GM21528 (cell line): Measurements from ENCODE around the gene TMEM240.
"Not testable (repeated sequence)": the region's sequence is repeated elsewhere in the genome, so short reads cannot be mapped to it uniquely, and the experiment has no call there.

ENCODE experiments used
- ATAC-seq: cut with Tn5 transposase; IDR thresholded peaks from one replicate; pipeline ENCODE4 v1.9.1; 2021; ENCODE audit warnings: mild to moderate bottlenecking, moderate library complexity; ENCODE audit not compliant: unreplicated experiment, low FRiP score

The TMEM240 gene

DNA sequence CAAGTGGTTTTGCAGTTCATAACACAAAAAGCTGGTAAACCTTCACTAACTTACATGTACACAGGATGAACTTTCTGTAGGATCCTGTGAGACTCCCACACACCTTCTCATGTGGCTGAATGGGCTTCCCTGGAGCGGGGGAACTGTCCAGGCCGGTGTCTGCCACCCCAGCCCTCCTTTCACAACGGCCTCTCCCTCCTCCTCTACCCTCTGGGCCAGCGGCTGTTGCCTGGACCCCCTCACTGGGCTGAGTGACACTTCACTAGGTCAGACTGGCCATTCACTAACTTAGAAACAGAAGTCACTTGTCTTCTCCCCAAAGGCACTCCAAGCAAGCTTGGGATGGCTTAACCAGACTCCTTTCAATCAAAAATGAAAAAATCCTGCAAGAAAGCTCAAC is 18.2 kb upstream of the TMEM240 start:
- ATAC-seq: no peak

GRCh38 chr1:1557688-1558087 is 17.3 kb upstream of the TMEM240 start:
- ATAC-seq: not testable (repeated sequence)

DNA sequence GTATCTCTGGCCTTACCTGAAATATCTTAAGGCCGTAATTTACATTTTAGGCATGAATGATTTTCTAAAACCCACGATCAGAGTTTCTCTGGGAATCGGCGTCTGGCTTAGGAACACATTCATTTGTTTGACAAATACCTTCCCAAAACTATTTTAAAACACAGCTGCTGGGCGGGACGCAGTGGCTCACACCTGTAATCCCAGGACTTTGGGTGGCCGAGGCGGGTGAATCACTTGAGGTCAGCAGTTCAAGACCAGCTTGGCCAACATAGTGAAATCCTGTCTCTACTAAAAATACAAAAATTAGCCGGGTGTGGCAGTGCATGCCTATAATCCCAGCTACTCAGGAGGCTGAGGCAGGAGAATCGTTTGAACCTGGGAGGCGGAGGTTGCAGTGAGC is 16.5 kb upstream of the TMEM240 start:
- not testable (repeated sequence) for ATAC-seq

GRCh38 chr1:1556505-1556904 is 16.1 kb upstream of the TMEM240 start:
- ATAC-seq: no peak

GRCh38 chr1:1554926-1555915 is 14.8 kb upstream of the TMEM240 start:
- ATAC-seq: no peak

- no peak for ATAC-seq
Measured at GRCh38 chr1:1554550-1554925, 14.1 kb upstream of the TMEM240 start.

GRCh38 chr1:1553821-1554494 is 13.5 kb upstream of the TMEM240 start:
- no peak for ATAC-seq

GRCh38 chr1:1552263-1552639 is 11.8 kb upstream of the TMEM240 start:
- ATAC-seq: no peak

DNA sequence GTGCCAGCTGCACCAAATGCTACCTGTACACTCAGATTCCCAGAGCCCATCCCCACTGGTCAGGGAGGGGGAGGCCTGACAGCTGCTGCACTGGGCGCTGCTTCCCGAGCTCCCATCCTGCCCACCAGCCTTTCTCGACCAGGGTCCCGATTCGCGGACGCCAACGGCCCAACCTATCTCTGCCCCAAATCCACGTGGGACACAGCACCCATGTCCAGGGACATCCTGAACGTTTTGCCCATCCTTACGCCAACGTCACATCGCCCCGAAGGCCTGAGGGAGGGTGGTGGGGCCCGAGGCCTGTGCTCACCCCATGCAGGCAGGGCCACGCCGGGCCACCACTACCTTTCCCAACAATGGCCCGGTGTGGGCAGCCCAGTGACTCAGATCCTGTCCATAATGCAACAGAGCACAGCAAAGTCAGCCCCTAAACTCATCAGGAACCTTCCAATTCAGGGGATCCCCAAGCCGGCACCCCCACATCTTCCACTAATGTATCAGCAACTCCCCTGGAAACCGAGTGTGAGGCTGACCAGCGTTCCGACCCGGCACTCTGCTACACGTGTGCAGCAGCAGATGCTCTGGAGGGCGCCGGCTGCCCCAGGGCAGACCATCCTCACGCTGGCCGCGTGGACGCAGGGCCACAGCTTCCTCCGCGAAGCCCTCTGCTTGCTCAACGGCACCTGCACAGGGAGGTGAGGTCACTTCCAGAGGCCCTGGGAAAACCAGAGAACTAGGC is 11.3 kb upstream of the TMEM240 start:
- no peak for ATAC-seq

GRCh38 chr1:1550591-1551432 is 10.4 kb upstream of the TMEM240 start:
- ATAC-seq: no peak

GRCh38 chr1:1550087-1550486 is 9.7 kb upstream of the TMEM240 start:
- no peak for ATAC-seq

GRCh38 chr1:1548591-1548990 is 8.2 kb upstream of the TMEM240 start:
- ATAC-seq: no peak

DNA sequence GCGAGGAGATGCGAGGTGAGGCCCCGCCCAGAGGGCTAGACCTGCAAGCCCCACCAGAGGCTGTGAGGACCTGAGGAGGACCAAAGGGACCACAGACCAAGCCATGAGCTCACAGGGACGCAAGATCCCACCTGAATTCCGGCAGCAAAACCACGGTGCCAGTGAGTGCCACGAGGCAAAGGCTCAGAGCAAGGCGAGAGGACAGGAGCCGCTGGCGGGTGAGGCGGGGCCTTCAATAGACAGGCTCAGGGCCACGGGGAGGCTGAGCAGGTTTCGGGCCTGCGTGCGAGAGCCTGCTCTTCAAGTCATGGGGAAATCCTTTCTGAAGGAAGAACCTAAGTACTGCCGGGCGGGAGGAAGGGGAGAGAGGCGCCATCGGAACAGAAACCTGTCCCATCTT is 7.1 kb upstream of the TMEM240 start:
- no peak for ATAC-seq

- no peak for ATAC-seq
Measured at GRCh38 chr1:1547011-1547410, 6.6 kb upstream of the TMEM240 start.

- no peak for ATAC-seq
Measured at GRCh38 chr1:1545946-1546737, 5.7 kb upstream of the TMEM240 start.

DNA sequence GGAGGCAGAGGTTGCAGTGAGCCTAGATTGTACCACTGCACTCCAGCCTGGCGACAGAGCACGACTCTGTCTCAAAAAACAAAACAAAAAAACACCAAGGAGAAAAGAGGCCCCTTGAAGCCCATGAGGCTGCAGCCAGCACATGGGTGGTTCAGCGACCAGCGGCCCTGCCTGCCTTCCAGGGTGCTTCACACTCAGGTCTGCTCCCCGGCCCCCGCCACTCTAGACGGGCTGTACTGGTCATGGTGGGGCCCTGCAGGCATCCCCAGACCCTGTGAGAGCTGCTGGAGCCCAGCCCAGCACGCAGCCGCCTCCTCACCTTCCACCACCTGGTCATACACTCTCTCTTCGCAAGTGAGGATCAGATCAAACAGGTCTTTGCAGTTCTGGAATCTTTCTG is 4.1 kb upstream of the TMEM240 start:
- ATAC-seq: no peak

DNA sequence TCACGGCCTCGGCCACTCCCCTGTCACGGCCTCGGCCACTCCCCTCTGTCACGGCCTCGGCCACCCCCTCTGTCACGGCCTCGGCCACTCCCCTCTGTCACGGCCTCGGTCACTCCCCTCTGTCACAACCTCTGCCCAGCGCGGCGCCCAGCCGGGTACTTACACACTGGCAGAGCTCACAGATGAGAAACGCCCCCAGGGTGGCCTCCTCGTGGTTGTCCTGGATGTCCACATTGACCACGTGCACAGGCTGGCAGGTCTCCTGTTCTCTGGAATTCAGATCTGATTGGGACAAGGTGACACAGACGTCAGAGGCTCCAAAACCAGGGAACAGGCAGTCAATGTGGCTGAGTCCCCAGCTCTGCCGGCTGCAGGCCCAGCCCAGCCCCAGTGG is 3.3 kb upstream of the TMEM240 start:
- no peak for ATAC-seq

DNA sequence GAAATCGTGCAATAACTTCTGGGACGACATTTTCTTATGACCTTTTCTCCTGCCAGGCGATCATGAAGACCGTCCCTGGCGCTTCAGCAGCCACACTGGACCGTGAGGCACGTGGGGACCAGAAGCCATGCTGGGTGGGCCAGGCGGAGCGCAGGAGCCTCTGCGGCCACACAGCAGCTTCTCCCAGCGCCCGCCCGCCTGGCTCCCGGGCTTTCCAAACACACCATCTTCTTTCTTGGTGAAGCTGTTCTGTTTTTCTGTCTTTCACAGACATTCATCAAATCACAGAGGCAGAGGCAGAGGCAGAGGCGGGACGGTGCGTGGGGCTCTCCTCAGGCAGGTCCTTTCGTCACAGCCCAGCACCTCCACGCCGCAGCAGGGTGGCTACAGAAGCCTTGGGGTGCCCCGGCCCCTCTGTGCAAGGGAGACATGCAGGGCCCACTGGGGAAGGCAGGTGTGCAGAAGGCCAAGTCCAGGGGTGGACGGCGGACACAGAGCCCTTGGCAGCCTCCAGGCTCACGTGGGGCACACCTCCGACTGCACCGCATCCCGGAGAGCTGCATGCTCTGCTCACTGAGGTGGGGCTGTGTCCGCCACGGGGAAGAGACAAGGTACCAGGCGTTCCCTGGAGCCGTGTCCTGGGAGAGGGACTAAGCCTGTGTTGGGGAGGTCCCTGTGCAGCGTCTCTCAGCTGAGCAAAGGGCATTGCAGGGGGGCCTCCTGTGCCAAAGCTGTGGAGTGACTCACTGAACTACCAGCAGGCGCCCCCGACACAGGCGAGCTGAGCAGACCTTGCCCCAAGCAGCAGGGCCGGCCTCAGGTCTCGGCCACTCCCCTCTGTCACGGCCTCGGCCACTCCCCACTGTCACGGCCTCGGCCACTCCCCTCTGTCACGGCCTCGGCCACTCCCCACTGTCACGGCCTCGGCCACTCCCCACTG is 2.6 kb upstream of the TMEM240 start:
- ATAC-seq: no peak
